IMR-90 (cell line): ENCODE results near the gene LDHD.

Source experiments
- CHD1 ChIP-seq: IDR thresholded peaks from 2 replicates; pipeline ENCODE4 v1.6.1; 2012; ENCODE audit warnings: low read depth, low read length, improper control_type of control experiment
- FOS ChIP-seq: fragments of 150-350 bp; IDR thresholded peaks from 2 replicates; pipeline ENCODE4 v1.6.1; 2016; ENCODE audit warnings: low read depth, low read length
- RAD21 ChIP-seq: IDR thresholded peaks from 2 replicates; pipeline ENCODE4 v1.6.1; 2012; ENCODE audit warnings: low read length, improper control_type of control experiment

DNA sequence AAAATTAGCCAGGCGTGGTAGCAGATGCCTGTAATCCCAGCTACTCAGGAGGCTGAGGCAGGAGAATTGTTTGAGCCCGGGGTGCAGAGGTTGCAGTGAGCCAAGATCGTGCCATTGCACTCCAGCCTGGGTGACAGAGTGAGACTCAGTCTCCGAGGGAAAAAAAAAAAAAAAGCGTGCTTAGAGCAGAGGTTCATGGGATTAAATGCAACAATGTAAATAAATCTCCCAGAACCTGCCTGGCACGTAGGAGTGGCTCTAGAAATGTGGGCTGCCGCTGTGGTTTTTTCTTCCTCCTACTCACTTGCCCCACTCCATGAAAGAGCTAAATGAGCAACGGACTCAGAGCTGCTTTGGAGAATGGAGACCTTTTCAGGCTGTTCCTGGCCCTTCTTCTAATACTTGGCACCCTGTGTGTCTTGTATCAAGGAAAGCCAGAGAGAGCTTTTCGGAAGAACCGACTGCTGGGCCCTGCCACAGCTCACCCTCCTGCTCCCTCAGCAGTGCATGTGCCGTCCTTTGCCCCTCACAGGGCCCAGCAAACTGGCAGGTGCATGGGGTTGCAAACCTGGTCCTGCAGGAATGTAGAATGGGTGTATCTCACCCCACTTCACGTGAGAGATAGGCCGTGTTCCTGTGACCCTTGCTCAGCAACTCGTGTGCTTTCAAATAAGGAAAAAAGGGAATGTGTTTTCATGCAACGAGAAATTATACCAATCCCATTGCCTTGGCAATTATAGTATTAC is 52.0 kb downstream of the LDHD start:
- TF ChIP-seq RAD21 (no peak), FOS (no peak), CHD1 (no peak)
